ENCODE data around the gene B3GALT6. TPM values are rescaled to one million over a fixed set of nuclear protein-coding genes. Genes with fewer than 3 reads are reported as not detected.

Gene B3GALT6
- total and polyA plus RNA-seq, 4 donors: 1.2 to 9.0 (median 8.3) TPM

GRCh38 chr1:1199961-1200875, 31.8 kb upstream of the B3GALT6 start:
- 71% methylated on average over 31 of the region's 31 CpGs for WGBS
- Histone ChIP-seq H3K4me1 (ENCODE audit: control insufficient read depth in 4 of 4, insufficient read depth in 4 of 4, low read length in 3 of 4) (peaks cover 0 to 9% (median 0%) of the 10 kb centered on the region in 4 donors), H3K9ac (ENCODE audit: low read depth in 1 of 2, low read length in 2 of 2) (no peak overlapping the region), H3K27me3 (ENCODE audit: control insufficient read depth in 4 of 4, insufficient read depth in 4 of 4, low read length in 3 of 4) (peaks cover 0 to 5% (median 0%) of the 10 kb centered on the region in 4 donors), H3K9me3 (ENCODE audit: control insufficient read depth in 4 of 4, low read length in 3 of 4) (no peaks in the 10 kb centered on the region), H3K4me3 (ENCODE audit: low read depth in 1 of 3, low read length in 3 of 3) (no peak overlapping the region), H3K27ac (ENCODE audit: low read depth in 1 of 2, low read length in 2 of 2) (no peak overlapping the region), H3K36me3 (ENCODE audit: control insufficient read depth in 4 of 4, insufficient read depth in 3 of 4, low read depth in 1 of 4, low read length in 3 of 4) (no peaks in the 10 kb centered on the region)
- TF ChIP-seq GABPA (IDR thresholded peaks at IDR 0.05 in 1 of 2, conservative IDR thresholded peaks at IDR 0.05 in 1 of 2) (no peak), ZBTB33 (IDR thresholded peaks at IDR 0.05) (no peak), NR2F2 (IDR thresholded peaks at IDR 0.05) (no peak), HNF4G (IDR thresholded peaks at IDR 0.05) (no peak), RXRA (IDR thresholded peaks at IDR 0.05) (no peak), FOXA1 (IDR thresholded peaks at IDR 0.05) (no peak), FOXA2 (IDR thresholded peaks at IDR 0.05) (no peak), CTCF (IDR thresholded peaks at IDR 0.05; ENCODE audit: low read depth, low read length, missing input control) (no peak), RAD21 (IDR thresholded peaks at IDR 0.05) (no peak), HNF4A (conservative IDR thresholded peaks at IDR 0.05) (no peak), SP1 (IDR thresholded peaks at IDR 0.05) (no peak), TAF1 (conservative IDR thresholded peaks at IDR 0.05) (no peak)
- TF ChIP-seq, protein P1, sequence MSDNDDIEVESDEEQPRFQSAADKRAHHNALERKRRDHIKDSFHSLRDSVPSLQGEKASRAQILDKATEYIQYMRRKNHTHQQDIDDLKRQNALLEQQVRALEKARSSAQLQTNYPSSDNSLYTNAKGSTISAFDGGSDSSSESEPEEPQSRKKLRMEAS (IDR thresholded peaks at IDR 0.05): no peak
- TF ChIP-seq, protein P2, sequence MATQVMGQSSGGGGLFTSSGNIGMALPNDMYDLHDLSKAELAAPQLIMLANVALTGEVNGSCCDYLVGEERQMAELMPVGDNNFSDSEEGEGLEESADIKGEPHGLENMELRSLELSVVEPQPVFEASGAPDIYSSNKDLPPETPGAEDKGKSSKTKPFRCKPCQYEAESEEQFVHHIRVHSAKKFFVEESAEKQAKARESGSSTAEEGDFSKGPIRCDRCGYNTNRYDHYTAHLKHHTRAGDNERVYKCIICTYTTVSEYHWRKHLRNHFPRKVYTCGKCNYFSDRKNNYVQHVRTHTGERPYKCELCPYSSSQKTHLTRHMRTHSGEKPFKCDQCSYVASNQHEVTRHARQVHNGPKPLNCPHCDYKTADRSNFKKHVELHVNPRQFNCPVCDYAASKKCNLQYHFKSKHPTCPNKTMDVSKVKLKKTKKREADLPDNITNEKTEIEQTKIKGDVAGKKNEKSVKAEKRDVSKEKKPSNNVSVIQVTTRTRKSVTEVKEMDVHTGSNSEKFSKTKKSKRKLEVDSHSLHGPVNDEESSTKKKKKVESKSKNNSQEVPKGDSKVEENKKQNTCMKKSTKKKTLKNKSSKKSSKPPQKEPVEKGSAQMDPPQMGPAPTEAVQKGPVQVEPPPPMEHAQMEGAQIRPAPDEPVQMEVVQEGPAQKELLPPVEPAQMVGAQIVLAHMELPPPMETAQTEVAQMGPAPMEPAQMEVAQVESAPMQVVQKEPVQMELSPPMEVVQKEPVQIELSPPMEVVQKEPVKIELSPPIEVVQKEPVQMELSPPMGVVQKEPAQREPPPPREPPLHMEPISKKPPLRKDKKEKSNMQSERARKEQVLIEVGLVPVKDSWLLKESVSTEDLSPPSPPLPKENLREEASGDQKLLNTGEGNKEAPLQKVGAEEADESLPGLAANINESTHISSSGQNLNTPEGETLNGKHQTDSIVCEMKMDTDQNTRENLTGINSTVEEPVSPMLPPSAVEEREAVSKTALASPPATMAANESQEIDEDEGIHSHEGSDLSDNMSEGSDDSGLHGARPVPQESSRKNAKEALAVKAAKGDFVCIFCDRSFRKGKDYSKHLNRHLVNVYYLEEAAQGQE (IDR thresholded peaks at IDR 0.05): no peak
- TF ChIP-seq, protein P3, sequence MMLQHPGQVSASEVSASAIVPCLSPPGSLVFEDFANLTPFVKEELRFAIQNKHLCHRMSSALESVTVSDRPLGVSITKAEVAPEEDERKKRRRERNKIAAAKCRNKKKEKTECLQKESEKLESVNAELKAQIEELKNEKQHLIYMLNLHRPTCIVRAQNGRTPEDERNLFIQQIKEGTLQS (IDR thresholded peaks at IDR 0.05): no peak
- DNase-seq (ENCODE audit: low spot score): no peak
